Activated B cell treated with CpG ODN at 0.5 μM for 24 hours (primary cell): ENCODE results near the gene EFNB3. TPM values are rescaled to one million over a fixed set of nuclear protein-coding genes. Genes with fewer than 3 reads are reported as not detected.

Experiments
- ATAC-seq: fragments of 200-7000 bp; cut with Tn5 transposase; one replicate; pipeline ENCODE4 v1.10.0; 2021; ENCODE audit warnings: low read depth, mild to moderate bottlenecking, moderate library complexity
- CTCF ChIA-PET: fragments of 350-600 bp; sonication (Branson Sonifier 250); formaldehyde crosslinking; loops from one replicate; lab custom pipeline; 2021; ENCODE audit warnings: antibody characterized with exemption; lab: Charles Lee
- POLR2A ChIA-PET: fragments of 350-600 bp; sonication (Branson Sonifier 250); formaldehyde crosslinking; loops from one replicate; lab custom pipeline; 2021; ENCODE audit warnings: antibody characterized with exemption; lab: Charles Lee
- DNase-seq: peaks from one replicate; pipeline ENCODE4 v3.0.0; 2022
- H3K27ac Mint-ChIP-seq: one replicate; pipeline ENCODE4 v1.8.0; 2020; ENCODE audit warnings: mixed read lengths
- H3K27me3 Mint-ChIP-seq: one replicate; pipeline ENCODE4 v1.8.0; 2021; ENCODE audit warnings: mixed read lengths
- H3K36me3 Mint-ChIP-seq: one replicate; pipeline ENCODE4 v1.8.0; 2021; ENCODE audit warnings: low read depth, mixed read lengths
- H3K4me1 Mint-ChIP-seq: one replicate; pipeline ENCODE4 v1.8.0; 2021; ENCODE audit warnings: mixed read lengths
- H3K4me3 Mint-ChIP-seq: one replicate; pipeline ENCODE4 v1.8.0; 2020; ENCODE audit warnings: mild to moderate bottlenecking, mixed read lengths
- H3K9me3 Mint-ChIP-seq: one replicate; pipeline ENCODE4 v1.8.0; 2020; ENCODE audit warnings: mixed read lengths
- CTCF ChIP-seq: fragments of 200-600 bp; IDR thresholded peaks from one replicate; pipeline ENCODE4 v1.8.0; 2022; ENCODE audit warnings: antibody characterized with exemption, mild to moderate bottlenecking
- intact Hi-C: fragments of 100-400 bp; cut with micrococcal nuclease; formaldehyde crosslinking; loops from one replicate; pipeline ENCODE4 v1.15.1; 2024
- total RNA-seq: library from RNA; stranded (reverse); gene quantifications from 2 replicates; pipeline ENCODE4 v1.2.3, GENCODE V29; 2022

Gene EFNB3
- total RNA-seq, 1 donor from 2014 or later: not detected

- Mint-ChIP-seq H3K4me3 (no peak overlapping the region), H3K36me3 (peaks cover 44% of the 10 kb centered on the region), H3K27ac (no peak overlapping the region), H3K9me3 (no peaks in the 10 kb centered on the region), H3K27me3 (peaks cover 17% of the 10 kb centered on the region), H3K4me1 (peaks cover 16% of the 10 kb centered on the region)
- DNase-seq (no peak), ATAC-seq (no peak)
- POLR2A ChIA-PET: no interaction called here
- CTCF ChIA-PET: no interaction called here
- intact Hi-C loops: no loop called here
- no peak for TF ChIP-seq CTCF
Observed at GRCh38 chr17:7700510-7700909, 4.5 kb upstream of the EFNB3 start.

- ChIA-PET POLR2A (interaction anchor here (0.8 kb wide), 1 partner anchor 16 kb away, joined by 4 read pairs; no protein-coding TSS in a partner anchor), CTCF (no interaction called here)
- H3K36me3 Mint-ChIP-seq: peaks cover 35% of the 10 kb centered on the region
- peaks cover 20% of the 10 kb centered on the region for H3K4me1 Mint-ChIP-seq
- DNase-seq (no peak), ATAC-seq (no peak)
- no peak overlapping the region for H3K4me3 Mint-ChIP-seq
- TF ChIP-seq CTCF: no peak
- H3K9me3 Mint-ChIP-seq: no peaks in the 10 kb centered on the region
- intact Hi-C loops: no loop called here
- H3K27me3 Mint-ChIP-seq: peaks cover 27% of the 10 kb centered on the region
- H3K27ac Mint-ChIP-seq: no peak overlapping the region
Observed at GRCh38 chr17:7701681-7702080, 3.3 kb upstream of the EFNB3 start.

GRCh38 chr17:7702776-7703175 lies 2.2 kb upstream of the EFNB3 start:
- intact Hi-C loops: no loop called here
- no peak for DNase-seq
- Mint-ChIP-seq H3K27me3 (peaks cover 32% of the 10 kb centered on the region), H3K9me3 (no peaks in the 10 kb centered on the region), H3K4me1 (peaks cover 20% of the 10 kb centered on the region), H3K36me3 (peaks cover 34% of the 10 kb centered on the region), H3K4me3 (no peak overlapping the region), H3K27ac (no peak overlapping the region)
- no peak for TF ChIP-seq CTCF
- ATAC-seq: no peak
- ChIA-PET CTCF (no interaction called here), POLR2A (no interaction called here)

- Mint-ChIP-seq H3K36me3 (peaks cover 29% of the 10 kb centered on the region), H3K27me3 (peaks cover 36% of the 10 kb centered on the region), H3K27ac (no peak overlapping the region), H3K9me3 (no peaks in the 10 kb centered on the region), H3K4me1 (peaks cover 20% of the 10 kb centered on the region), H3K4me3 (peak overlapping the region; percentile 64)
- POLR2A ChIA-PET: interaction anchor here (0.6 to 1.0 kb wide), 3 partner anchors 15 to 18 kb away, joined by 3 to 6 read pairs (median 3); partner anchors contain the start of genes TP53 and WRAP53
- intact Hi-C loops: no loop called here
- ATAC-seq (peak; percentile 50), DNase-seq (no peak)
- CTCF ChIA-PET: no interaction called here
- no peak for TF ChIP-seq CTCF
Observed at GRCh38 chr17:7703584-7704479, 1.2 kb upstream of the EFNB3 start.
